Activated CD4-positive, alpha-beta T cell treated with anti-CD3 and anti-CD28 coated beads, Interleukin-2, amount 10 ng/mL, durations not matched to agents 7 days and 5 days (primary cell): Measurements from ENCODE around the gene PARP12. TPM values are rescaled to one million over a fixed set of nuclear protein-coding genes. Genes with fewer than 3 reads are reported as not detected.
"Not testable (repeated sequence)": the region's sequence is repeated elsewhere in the genome, so short reads cannot be mapped to it uniquely, and the experiment has no call there.

Experiments used
- CTCF ChIA-PET: fragments of 350-600 bp; sonication (Branson Sonifier 250); formaldehyde crosslinking; loops from one replicate; lab custom pipeline; 2021; ENCODE audit warnings: antibody characterized with exemption; lab: Charles Lee
- POLR2A ChIA-PET: fragments of 350-600 bp; sonication (Branson Sonifier 250); formaldehyde crosslinking; loops from one replicate; lab custom pipeline; 2021; ENCODE audit warnings: antibody characterized with exemption; lab: Charles Lee
- DNase-seq: peaks from one replicate; pipeline ENCODE4 v3.0.0-alpha.2; 2020
- H3K27ac Mint-ChIP-seq: one replicate; pipeline ENCODE4 v1.8.0; 2021; ENCODE audit warnings: mild to moderate bottlenecking, moderate library complexity, mixed read lengths
- H3K27me3 Mint-ChIP-seq: one replicate; pipeline ENCODE4 v1.8.0; 2021; ENCODE audit warnings: mixed read lengths
- H3K36me3 Mint-ChIP-seq: one replicate; pipeline ENCODE4 v1.8.0; 2021; ENCODE audit warnings: low read depth, mixed read lengths
- H3K4me1 Mint-ChIP-seq: one replicate; pipeline ENCODE4 v1.8.0; 2021; ENCODE audit warnings: mixed read lengths
- H3K4me3 Mint-ChIP-seq: one replicate; pipeline ENCODE4 v1.8.0; 2021; ENCODE audit warnings: mild to moderate bottlenecking, moderate library complexity, mixed read lengths
- H3K9me3 Mint-ChIP-seq: one replicate; pipeline ENCODE4 v1.8.0; 2021; ENCODE audit warnings: mixed read lengths
- total RNA-seq, 2 experiments: library from RNA; stranded (reverse); gene quantifications; one replicate each; pipeline ENCODE4 v1.2.3, GENCODE V29; 2021

PARP12 gene, protein sequence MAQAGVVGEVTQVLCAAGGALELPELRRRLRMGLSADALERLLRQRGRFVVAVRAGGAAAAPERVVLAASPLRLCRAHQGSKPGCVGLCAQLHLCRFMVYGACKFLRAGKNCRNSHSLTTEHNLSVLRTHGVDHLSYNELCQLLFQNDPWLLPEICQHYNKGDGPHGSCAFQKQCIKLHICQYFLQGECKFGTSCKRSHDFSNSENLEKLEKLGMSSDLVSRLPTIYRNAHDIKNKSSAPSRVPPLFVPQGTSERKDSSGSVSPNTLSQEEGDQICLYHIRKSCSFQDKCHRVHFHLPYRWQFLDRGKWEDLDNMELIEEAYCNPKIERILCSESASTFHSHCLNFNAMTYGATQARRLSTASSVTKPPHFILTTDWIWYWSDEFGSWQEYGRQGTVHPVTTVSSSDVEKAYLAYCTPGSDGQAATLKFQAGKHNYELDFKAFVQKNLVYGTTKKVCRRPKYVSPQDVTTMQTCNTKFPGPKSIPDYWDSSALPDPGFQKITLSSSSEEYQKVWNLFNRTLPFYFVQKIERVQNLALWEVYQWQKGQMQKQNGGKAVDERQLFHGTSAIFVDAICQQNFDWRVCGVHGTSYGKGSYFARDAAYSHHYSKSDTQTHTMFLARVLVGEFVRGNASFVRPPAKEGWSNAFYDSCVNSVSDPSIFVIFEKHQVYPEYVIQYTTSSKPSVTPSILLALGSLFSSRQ
- 100 to 1,000 TPM; 121 to 129 TPM for total RNA-seq

DNA sequence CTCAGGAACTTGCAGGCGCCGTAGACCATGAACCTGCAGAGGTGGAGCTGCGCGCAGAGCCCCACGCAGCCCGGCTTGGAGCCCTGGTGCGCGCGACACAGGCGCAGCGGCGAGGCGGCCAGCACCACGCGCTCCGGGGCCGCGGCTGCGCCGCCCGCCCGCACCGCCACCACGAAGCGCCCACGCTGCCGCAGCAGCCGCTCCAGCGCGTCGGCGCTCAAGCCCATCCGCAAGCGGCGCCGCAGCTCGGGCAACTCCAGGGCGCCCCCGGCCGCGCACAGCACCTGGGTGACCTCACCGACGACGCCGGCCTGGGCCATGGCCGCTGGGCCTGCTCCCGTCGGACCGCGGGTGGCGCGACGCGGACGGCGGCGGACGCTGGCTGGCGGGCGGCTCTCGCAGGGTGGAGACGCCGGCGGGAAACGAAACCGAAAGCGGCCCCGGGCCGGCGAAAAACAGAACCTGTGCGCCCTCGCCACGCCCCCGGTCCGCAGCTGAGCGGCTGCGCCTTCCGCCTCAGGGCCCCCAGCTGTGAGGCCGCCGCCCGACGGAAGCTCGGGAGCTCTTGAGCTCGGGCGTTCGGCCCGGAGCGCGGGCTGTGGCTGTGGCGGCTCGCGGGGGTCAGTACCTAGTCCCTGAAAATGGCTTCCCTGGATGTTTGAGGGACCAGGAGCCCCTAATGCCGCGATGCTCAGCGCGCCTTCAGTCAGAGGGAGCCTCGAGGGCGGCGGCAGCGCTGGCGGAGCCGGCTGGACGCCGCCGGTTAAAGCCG is at the start of gene PARP12:
TSS of gene PARP12 (minus strand) at position 424 of the 772 bp plus-strand sequence. CDS start at position 320, 104 bp downstream.
- peaks cover 40% of the 10 kb centered on the region for H3K36me3 Mint-ChIP-seq
- peak within 1 kb of the TSS; percentile 92 for H3K27ac Mint-ChIP-seq
- H3K4me1 Mint-ChIP-seq: peaks cover 48% of the 10 kb centered on the region
- H3K4me3 Mint-ChIP-seq: peak within 1 kb of the TSS; percentile 90
- ChIA-PET CTCF (interaction anchor here (0.8 to 1.4 kb wide), 3 partner anchors 8 to 256 kb away, joined by 3 read pairs; no protein-coding TSS in a partner anchor), POLR2A (no interaction called here)
- peaks cover 20% of the 10 kb centered on the region for H3K9me3 Mint-ChIP-seq
- H3K27me3 Mint-ChIP-seq: peaks cover 7% of the 10 kb centered on the region
- peak; percentile 92 for DNase-seq

DNA sequence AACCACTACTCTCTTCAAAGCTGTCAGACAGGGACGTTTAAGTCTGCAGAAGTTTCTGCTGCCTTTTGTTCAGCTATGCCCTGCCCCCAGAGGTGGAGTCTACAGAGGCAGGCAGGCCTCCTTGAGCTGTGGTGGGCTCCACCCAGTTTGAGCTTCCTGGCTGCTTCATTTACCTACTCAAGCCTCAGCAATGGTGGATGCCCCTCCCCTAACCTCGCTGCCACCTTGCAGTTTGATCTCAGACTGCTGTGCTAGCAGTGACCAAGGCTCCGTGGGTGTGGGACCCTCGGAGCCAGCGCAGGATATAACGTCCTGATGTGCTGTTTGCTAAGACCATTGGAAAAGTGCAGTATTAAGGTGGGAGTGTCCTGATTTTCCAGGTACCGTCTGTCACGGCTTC is 46.0 kb upstream of the PARP12 start:
- H3K4me3 Mint-ChIP-seq, CTCF ChIA-PET, POLR2A ChIA-PET, H3K4me1 Mint-ChIP-seq, H3K27ac Mint-ChIP-seq, H3K27me3 Mint-ChIP-seq: not testable (repeated sequence)
- Mint-ChIP-seq H3K9me3 (peaks cover 20% of the 10 kb centered on the region), H3K36me3 (peaks cover 65% of the 10 kb centered on the region)
- DNase-seq: peak; percentile 24

DNA sequence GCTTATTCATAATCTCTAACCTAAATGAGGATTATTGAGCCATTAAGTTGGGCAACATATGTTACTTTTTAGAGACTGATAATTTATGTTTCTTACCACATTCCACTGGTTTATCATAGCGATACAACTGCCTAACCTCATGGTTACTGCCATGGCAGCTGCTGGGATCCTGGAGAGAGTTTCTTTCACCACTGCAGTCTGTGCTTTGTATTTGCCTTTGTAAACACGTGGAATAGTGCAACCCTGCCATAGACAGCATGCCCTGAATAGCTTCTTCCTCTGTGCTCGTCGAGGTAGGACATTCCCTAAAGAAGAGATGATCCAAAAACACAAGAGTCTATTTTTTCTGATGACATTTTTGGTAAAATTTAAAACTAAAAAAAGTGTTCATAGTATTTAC is 33.7 kb upstream of the PARP12 start:
- DNase-seq: no peak
- no peak overlapping the region for H3K4me3 Mint-ChIP-seq
- peaks cover 68% of the 10 kb centered on the region for H3K36me3 Mint-ChIP-seq
- H3K9me3 Mint-ChIP-seq: no peaks in the 10 kb centered on the region
- ChIA-PET POLR2A (no interaction called here), CTCF (no interaction called here)
- H3K27ac Mint-ChIP-seq: no peak overlapping the region
- no peaks in the 10 kb centered on the region for H3K4me1 Mint-ChIP-seq
- H3K27me3 Mint-ChIP-seq: no peaks in the 10 kb centered on the region

DNA sequence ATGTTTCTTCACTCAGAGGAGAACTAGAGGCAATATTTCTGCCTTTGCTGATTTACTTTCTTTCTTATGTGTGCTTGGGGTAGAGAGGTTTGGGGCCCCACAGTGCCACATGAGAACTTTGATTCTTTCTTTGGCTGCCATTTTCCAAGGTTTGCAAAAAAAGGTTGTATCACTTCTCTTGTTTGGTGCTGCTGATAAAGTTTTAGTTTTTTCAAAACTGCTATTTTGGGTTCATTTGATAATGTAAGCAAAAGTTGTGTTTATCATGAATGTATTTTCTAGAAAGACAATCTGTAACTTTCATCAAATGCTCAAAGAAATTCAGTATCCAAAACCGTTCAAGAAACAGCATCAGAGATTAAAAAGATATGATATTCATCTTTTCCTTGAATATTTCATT is 30.6 kb upstream of the PARP12 start:
- ChIA-PET POLR2A (no interaction called here), CTCF (no interaction called here)
- no peak for DNase-seq
- no peaks in the 10 kb centered on the region for H3K4me1 Mint-ChIP-seq
- H3K27me3 Mint-ChIP-seq: no peaks in the 10 kb centered on the region
- H3K27ac Mint-ChIP-seq: no peak overlapping the region
- no peak overlapping the region for H3K4me3 Mint-ChIP-seq
- H3K36me3 Mint-ChIP-seq: peaks cover 69% of the 10 kb centered on the region
- no peaks in the 10 kb centered on the region for H3K9me3 Mint-ChIP-seq

DNA sequence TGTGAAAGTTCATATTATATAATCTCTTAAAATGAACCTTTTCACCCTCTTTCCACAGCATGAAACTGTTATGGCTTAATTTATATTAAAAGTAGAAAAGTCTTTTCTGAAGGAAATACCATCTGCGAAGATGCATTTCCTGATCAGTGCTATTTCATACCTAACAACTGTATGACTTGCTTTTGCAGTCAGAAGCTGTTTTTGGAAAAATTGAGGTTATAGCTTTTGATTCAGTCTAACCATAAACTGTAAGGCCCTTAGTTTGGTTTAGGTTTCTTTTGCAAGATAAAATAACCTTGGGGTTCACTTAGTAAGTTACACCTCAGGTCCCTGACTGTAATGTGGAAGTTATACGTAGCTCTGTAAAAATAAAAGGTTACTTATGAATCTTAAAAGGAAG is 22.7 kb upstream of the PARP12 start:
- no peak for DNase-seq
- H3K4me3 Mint-ChIP-seq: no peak overlapping the region
- no peaks in the 10 kb centered on the region for H3K27me3 Mint-ChIP-seq
- CTCF ChIA-PET: interaction anchor here (1.2 kb wide), 1 partner anchor 28 kb away, joined by 3 read pairs; no protein-coding TSS in a partner anchor
- H3K27ac Mint-ChIP-seq: peak overlapping the region; percentile 70
- peaks cover 35% of the 10 kb centered on the region for H3K4me1 Mint-ChIP-seq
- POLR2A ChIA-PET: no interaction called here
- H3K9me3 Mint-ChIP-seq: no peaks in the 10 kb centered on the region
- H3K36me3 Mint-ChIP-seq: peaks cover 10% of the 10 kb centered on the region

DNA sequence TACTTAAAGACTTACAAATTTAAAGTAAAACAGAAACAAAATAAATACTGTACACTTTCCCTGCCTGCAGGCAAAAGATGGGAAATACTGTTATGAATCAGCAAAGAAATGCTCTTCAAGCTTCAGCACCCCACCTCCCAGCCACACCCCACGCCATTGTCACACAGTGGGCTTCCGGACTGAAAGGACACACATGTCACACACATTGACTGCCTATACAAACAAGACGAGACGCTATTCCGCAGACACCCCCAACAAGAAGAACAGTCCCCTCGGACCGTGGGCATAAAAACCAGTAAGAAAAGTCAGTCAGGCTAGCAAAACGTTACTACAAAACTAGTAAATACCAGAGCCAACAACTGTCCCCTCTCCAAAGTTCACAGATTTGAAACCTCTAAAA is 22.2 kb upstream of the PARP12 start:
- ChIA-PET POLR2A (no interaction called here), CTCF (interaction anchor here (1.2 kb wide), 1 partner anchor 28 kb away, joined by 3 read pairs; no protein-coding TSS in a partner anchor)
- no peaks in the 10 kb centered on the region for H3K27me3 Mint-ChIP-seq
- peak overlapping the region; percentile 70 for H3K27ac Mint-ChIP-seq
- peaks cover 35% of the 10 kb centered on the region for H3K4me1 Mint-ChIP-seq
- peaks cover 8% of the 10 kb centered on the region for H3K36me3 Mint-ChIP-seq
- H3K9me3 Mint-ChIP-seq: no peaks in the 10 kb centered on the region
- peak; percentile 48 for DNase-seq
- peak overlapping the region; percentile 0 for H3K4me3 Mint-ChIP-seq

DNA sequence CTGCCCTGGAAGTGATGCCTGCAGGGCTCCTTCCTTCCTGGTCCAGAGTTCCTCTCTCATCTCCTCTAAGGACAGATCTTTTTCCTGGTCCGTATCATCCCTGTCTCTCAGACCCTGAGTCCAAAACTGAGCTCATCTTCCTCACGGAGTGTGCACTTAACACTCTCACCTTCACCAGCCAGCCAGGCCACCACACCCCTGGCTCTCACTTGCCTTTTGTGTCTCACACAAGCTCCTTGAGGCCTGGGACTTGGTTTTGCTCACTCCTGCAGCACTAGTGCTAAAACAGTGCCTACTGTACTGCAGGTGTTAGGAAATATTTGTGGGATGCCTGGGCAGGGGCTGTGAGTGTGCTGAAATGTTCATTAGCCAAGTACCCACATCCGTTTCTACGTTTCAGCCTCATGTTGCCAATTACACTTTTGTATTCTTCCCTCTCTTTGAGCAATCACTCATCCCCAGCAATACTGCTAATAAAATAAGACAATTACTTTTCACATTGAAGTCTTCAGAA is 21.4 kb upstream of the PARP12 start:
- H3K4me3 Mint-ChIP-seq: no peak overlapping the region
- H3K36me3 Mint-ChIP-seq: peaks cover 7% of the 10 kb centered on the region
- H3K9me3 Mint-ChIP-seq: no peaks in the 10 kb centered on the region
- ChIA-PET CTCF (interaction anchor here (1.8 kb wide), 1 partner anchor 18 kb away, joined by 5 read pairs; no protein-coding TSS in a partner anchor), POLR2A (no interaction called here)
- H3K27me3 Mint-ChIP-seq: no peaks in the 10 kb centered on the region
- H3K27ac Mint-ChIP-seq: peak overlapping the region; percentile 67
- peaks cover 35% of the 10 kb centered on the region for H3K4me1 Mint-ChIP-seq
- DNase-seq: no peak

DNA sequence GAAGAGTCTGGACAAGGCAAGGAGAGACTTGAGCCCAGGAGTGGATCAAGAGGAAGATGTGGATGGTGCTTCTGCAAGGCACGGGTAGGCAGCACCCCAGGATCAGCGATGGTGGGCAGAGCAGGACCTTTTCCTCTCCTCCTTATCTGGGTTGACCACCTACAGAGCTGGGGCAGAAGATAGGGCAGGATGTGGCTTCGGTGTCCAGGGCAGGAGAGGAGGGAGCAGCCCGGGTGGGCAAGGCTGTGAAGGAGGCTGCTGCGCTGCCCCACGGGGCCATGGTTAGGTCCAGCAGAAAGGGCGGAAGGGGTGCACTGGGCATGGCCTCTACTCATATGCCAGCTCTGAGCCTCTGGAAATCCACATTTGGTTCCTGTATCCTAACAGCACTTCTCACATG is 20.0 kb upstream of the PARP12 start:
- Mint-ChIP-seq H3K36me3 (peaks cover 4% of the 10 kb centered on the region), H3K4me1 (peaks cover 35% of the 10 kb centered on the region), H3K9me3 (no peaks in the 10 kb centered on the region), H3K27ac (no peak overlapping the region), H3K4me3 (no peak overlapping the region), H3K27me3 (no peaks in the 10 kb centered on the region)
- ChIA-PET POLR2A (no interaction called here), CTCF (interaction anchor here (0.5 to 1.8 kb wide), 2 partner anchors 17 to 754 kb away, joined by 4 to 5 read pairs; no protein-coding TSS in a partner anchor)
- DNase-seq: no peak

DNA sequence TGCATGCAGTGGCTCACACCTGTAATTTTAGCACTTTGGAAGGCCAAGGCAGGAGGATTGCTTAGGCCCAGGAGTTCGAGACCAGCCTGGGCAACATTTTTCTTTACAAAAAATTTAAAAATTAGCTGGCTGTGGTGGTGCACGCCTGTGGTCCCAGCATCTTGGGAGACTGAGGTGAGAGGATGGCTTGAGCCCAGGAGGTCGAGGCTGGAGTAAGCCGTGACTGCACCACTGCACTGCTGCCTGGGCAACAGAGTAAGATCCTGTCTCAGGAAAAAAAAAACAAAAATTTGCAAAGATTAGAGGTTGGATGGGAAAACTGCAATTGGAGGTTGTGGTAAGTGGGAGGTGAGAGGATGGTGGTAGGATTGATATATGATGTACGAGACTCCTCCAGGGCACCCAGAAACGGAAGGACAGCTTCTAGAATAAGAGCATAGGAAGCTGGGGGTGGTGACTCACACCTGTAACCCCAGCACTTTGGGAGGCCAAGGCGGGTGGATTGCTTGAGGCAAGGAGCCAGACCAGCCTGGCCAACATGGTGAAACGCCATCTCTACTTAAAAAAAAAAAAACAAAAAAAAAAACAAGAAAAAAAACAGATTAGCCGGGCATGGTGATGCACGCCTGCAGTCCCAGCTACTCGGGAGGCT is 19.1 kb upstream of the PARP12 start:
- CTCF ChIA-PET: interaction anchor here (0.7 kb wide), 2 partner anchors 21 to 625 kb away, joined by 3 read pairs; no protein-coding TSS in a partner anchor
- no peaks in the 10 kb centered on the region for H3K9me3 Mint-ChIP-seq
- no peak for DNase-seq
- POLR2A ChIA-PET: no interaction called here
- H3K36me3 Mint-ChIP-seq: peaks cover 3% of the 10 kb centered on the region
- H3K27me3 Mint-ChIP-seq: no peaks in the 10 kb centered on the region
- H3K27ac Mint-ChIP-seq: no peak overlapping the region
- no peak overlapping the region for H3K4me3 Mint-ChIP-seq
- peaks cover 33% of the 10 kb centered on the region for H3K4me1 Mint-ChIP-seq

DNA sequence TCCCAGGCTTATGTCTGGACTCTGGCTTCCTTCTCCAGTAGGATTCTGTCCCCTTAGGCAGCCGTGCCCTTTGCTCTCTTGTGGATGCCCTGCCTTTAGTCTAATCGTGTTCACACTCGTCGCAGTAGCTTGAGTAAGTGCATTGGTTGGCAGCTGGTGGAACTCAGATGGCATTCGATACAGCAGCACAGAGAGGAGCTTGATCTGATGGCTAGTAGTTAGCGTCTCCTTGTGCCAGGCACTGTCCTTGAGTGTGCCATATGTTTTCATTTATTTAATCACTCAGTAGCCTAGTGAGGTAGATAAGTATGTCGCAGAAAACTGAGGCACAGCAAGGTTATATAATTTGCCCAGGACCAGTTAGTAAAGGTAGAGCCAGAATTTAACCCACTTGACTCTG is 18.2 kb upstream of the PARP12 start:
- no peak for DNase-seq
- Mint-ChIP-seq H3K27me3 (no peaks in the 10 kb centered on the region), H3K4me3 (no peak overlapping the region), H3K36me3 (peaks cover 3% of the 10 kb centered on the region), H3K4me1 (peaks cover 25% of the 10 kb centered on the region), H3K27ac (no peak overlapping the region), H3K9me3 (no peaks in the 10 kb centered on the region)
- ChIA-PET POLR2A (no interaction called here), CTCF (no interaction called here)

DNA sequence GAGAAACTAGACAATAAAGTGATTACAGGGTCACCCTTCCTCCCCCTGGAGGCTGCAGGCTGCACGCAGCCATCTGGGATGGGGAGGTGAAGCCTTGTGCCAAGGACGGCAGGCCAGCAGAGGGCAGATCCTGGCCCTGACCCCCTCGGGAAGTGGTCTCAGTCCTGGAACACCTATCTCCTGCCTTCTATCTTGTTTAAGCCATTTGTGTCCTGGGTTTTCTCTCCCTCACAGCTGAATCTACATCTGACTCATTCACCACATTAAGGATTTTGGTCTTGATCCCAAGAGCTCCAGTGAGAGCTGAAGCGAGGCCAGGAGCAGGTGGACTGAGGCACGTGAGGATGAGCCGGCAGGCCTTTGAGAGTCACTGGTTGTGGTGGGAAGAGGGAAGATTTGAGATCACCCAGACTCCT is 16.4 kb upstream of the PARP12 start:
- no peak overlapping the region for H3K27ac Mint-ChIP-seq
- H3K27me3 Mint-ChIP-seq: peaks cover 2% of the 10 kb centered on the region
- H3K9me3 Mint-ChIP-seq: no peaks in the 10 kb centered on the region
- H3K36me3 Mint-ChIP-seq: peaks cover 3% of the 10 kb centered on the region
- ChIA-PET CTCF (interaction anchor here (1.2 kb wide), 1 partner anchor 84 kb away, joined by 3 read pairs; no protein-coding TSS in a partner anchor), POLR2A (no interaction called here)
- DNase-seq: no peak
- no peak overlapping the region for H3K4me3 Mint-ChIP-seq
- H3K4me1 Mint-ChIP-seq: peaks cover 12% of the 10 kb centered on the region

DNA sequence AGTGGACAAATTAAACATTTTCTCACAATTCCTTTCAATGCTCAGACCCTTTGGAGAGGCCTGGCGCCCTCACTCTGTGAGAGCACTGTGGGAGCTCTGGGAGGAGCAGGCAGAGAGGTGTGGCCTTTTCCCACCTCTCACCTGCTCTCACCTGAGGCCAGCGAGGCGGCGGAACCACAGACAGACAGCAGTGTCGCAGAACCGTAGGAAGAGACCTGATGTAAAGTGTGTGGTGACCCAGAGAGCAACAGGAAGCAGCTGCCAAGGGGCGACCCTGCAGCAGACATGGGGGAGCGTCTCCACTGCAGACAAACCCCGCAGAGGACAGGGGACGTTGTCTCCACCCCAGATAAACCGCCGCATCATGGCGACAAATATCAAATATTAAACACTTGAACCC is 15.6 kb upstream of the PARP12 start:
- no peak overlapping the region for H3K27ac Mint-ChIP-seq
- no peak overlapping the region for H3K4me3 Mint-ChIP-seq
- H3K36me3 Mint-ChIP-seq: peaks cover 3% of the 10 kb centered on the region
- ChIA-PET CTCF (no interaction called here), POLR2A (no interaction called here)
- peaks cover 4% of the 10 kb centered on the region for H3K4me1 Mint-ChIP-seq
- DNase-seq: no peak
- H3K9me3 Mint-ChIP-seq: no peaks in the 10 kb centered on the region
- H3K27me3 Mint-ChIP-seq: peaks cover 6% of the 10 kb centered on the region
